AG08396 (cell line): Measurements from ENCODE around the gene PARP3.

Experiments
- DNase-seq: peaks from one replicate; pipeline ENCODE4 v3.0.0; 2012; ENCODE audit warnings: low spot score, mixed read lengths

Gene PARP3

GRCh38 chr3:51948016-51948580, 5.9 kb downstream of the PARP3 start:
- no peak for DNase-seq

DNA sequence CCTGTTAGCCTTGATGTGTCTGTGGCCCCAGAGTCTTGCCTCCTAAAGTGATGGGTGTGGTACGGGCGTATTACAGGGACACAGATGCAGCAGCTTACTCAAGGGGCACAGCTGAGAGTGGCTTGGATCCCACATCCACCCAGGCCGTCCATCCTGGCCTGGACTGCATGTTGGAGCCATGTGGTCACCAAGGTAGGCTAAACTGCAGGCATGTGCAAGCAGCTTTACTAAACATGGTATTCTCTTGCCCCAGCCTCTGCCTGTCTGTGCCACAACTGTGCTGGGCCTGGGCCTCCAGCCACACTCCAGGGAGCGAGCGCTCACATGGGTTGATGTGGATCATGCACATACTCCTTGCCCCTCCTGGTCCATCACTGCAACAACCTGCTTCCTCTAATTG, 7.0 kb downstream of the PARP3 start:
- no peak for DNase-seq

DNA sequence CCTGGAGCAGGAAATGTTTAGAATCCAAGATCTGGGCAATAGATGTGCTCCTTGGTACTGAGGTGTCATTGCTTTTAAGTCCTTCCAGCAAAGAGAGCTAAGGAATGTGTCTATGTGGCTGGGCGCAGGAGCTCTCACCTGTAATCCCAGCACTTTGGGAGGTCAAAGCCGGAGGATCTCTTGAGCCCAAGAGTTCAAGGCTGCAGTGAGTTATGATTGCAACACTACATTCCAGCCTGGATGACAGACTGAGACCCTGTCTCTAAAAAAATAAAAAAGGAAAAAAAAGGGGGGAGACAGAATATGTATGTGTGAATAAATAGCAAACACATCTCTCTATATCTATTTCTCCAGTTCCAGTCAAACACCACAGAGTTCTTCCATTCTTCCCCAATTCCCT, 8.7 kb downstream of the PARP3 start:
- DNase-seq, result no peak

DNA sequence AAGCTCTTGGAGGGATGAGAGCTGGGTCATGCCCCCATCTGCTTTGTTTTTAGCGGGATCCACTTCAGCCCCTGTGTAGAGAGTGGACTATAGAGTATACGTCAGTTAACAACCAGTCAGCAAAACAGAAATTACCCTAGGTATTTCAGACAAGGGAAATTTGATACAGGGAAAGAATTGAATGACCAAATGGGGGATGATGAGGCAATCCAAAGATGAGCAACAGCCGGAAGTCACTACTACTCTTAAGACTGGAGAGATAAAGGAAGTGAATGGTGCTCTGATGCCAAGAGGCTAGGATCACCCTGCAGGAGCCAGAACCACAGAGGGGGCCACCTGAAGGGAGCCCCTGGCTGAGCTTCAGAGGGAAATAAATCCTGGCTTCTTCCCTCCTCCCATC, 11.3 kb downstream of the PARP3 start:
- DNase-seq, result peak; percentile 54

GRCh38 chr3:51954105-51954504, 11.9 kb downstream of the PARP3 start:
- no peak for DNase-seq

GRCh38 chr3:51954713-51955112, 12.6 kb downstream of the PARP3 start:
- DNase-seq, result no peak

DNA sequence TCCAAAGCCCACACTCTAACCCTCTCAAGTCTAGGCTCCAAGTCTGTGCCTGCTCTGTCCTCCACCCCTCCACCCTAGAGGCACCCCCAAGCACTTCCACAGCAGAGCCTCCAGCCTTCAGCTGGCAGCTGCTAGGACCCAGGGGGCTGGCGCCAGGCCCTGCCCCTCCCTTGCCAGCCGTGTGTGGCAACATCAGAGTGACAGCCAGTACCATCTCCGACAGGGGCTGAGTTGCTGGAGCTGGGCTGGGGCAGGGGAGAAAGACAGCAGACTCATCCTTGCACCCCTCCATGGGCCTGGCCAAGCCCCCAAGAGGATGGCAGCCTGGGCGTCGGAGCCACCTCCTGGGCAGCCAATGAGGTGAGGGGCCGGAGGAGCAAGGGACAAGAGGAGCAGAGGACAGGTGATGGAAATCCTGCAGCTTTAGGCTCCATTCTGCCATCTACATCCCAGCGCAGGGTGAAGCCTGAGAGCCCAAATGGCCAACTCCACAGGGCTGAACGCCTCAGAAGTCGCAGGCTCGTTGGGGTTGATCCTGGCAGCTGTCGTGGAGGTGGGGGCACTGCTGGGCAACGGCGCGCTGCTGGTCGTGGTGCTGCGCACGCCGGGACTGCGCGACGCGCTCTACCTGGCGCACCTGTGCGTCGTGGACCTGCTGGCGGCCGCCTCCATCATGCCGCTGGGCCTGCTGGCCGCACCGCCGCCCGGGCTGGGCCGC, 13.2 kb downstream of the PARP3 start, which contains the start of gene GPR62:
TSS of gene GPR62 (plus strand) at position 207 of the 718 bp plus-strand sequence. CDS start at position 479, 272 bp downstream.
- no peak for DNase-seq

DNA sequence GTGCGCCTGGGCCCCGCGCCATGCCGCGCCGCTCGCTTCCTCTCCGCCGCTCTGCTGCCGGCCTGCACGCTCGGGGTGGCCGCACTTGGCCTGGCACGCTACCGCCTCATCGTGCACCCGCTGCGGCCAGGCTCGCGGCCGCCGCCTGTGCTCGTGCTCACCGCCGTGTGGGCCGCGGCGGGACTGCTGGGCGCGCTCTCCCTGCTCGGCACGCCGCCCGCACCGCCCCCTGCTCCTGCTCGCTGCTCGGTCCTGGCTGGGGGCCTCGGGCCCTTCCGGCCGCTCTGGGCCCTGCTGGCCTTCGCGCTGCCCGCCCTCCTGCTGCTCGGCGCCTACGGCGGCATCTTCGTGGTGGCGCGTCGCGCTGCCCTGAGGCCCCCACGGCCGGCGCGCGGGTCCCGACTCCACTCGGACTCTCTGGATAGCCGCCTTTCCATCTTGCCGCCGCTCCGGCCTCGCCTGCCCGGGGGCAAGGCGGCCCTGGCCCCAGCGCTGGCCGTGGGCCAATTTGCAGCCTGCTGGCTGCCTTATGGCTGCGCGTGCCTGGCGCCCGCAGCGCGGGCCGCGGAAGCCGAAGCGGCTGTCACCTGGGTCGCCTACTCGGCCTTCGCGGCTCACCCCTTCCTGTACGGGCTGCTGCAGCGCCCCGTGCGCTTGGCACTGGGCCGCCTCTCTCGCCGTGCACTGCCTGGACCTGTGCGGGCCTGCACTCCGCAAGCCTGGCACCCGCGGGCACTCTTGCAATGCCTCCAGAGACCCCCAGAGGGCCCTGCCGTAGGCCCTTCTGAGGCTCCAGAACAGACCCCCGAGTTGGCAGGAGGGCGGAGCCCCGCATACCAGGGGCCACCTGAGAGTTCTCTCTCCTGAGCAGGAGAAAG, 14.0 kb downstream of the PARP3 start:
- peak; percentile 75 for DNase-seq

GRCh38 chr3:51957520-51958205, 15.5 kb downstream of the PARP3 start:
- no peak for DNase-seq

DNA sequence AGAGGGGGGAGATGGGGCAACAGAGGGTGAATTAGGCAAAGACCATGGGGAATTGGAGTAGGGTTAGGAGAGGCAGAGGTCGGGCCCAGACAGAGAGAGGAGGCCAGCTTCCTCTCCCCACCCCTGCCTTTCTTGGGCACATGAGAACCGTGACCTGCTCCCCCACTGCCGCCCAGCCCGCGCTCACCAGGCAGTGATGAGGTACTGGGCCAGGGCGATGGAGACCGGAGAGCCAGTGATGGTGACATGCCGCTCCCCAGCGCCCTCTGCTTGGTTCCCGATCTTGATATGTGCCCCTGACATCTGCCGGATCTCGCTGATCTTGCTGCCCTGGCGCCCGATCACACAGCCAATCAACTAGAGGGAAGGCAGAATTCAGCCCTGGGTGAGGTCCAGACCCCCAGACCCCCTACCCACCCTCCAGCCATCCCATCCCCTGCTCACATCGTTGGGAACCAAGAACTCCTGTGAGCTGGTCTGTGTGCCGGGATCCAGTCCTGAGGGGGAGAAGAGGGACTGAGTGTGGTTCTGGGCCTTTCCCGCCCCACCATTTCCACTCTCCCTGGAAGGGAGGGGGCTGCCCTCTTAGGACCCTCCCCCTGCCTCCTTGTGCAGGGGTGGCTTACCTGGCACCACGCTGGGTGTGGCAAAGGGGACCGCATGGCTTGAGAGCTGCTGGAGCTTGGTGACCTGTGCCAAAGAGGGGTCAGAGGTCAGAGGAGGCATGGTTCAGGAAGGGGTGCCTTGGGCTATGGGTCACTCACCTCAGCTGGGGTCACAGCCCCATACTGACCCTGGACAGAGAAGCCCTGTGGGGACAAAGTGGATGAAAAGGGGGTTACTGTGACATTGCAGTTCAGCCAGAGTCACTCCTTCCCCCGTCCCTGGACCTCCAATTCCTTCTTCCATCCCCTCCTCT, 16.7 kb downstream of the PARP3 start:
- no peak for DNase-seq

DNA sequence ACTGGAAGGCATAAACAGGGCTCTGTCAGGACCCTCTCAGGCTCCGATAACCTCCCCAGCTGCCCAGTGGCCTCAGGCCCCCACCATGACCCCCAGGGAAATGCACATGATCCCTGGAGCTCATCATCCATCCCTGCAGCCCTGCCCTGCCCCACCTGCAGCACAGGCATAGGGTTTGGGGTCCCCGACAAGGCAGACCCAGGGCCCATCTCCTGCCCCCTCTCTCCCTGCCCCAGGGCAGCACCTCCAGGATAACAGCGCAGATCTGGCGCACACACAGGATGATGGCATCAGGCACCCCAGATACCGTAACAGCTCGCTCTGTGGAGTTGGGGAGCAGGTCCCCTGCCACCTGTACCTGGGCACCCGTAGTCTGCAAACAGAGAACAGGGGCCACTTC, 17.5 kb downstream of the PARP3 start:
- no peak for DNase-seq

DNA sequence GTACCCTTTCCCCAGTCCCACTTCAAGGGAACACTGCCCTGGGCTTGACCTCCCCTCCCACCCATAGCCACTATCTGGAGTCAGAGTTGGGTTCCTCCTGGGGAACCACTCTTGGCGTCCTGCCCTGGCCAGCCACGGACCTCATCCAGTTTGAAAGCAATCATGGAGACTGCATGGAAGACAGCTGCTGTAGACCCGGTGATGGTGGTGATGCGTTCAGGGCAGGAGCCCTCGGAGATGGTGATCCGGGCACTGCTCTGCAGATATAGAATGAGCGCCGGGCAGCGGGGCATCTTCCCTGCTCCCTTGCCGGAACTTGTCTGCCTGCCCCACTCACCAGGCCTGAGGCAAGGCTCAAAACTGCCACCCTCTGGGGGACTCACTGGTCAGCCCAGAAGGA, 18.2 kb downstream of the PARP3 start:
- DNase-seq, result no peak

DNA sequence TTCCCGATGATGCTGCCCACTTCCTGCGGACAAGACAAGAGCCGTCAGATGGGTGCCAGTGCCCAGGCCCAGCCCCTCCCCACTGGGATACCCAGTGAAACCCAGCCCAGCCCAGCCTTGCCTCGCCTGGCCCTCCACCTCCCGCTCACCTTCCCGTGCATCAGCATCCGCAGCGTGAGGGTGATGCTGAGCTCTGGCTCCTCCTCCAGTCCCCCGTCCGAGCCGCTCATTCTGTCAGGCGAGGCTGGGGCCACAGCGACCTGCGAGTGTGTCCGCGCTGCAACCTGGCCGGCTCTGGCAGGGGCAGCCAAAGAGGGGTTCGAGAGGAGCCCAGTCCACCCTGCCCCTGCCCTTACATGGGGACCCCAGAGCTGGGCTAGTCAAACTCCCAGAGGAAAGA, 18.8 kb downstream of the PARP3 start:
- DNase-seq, result no peak

DNA sequence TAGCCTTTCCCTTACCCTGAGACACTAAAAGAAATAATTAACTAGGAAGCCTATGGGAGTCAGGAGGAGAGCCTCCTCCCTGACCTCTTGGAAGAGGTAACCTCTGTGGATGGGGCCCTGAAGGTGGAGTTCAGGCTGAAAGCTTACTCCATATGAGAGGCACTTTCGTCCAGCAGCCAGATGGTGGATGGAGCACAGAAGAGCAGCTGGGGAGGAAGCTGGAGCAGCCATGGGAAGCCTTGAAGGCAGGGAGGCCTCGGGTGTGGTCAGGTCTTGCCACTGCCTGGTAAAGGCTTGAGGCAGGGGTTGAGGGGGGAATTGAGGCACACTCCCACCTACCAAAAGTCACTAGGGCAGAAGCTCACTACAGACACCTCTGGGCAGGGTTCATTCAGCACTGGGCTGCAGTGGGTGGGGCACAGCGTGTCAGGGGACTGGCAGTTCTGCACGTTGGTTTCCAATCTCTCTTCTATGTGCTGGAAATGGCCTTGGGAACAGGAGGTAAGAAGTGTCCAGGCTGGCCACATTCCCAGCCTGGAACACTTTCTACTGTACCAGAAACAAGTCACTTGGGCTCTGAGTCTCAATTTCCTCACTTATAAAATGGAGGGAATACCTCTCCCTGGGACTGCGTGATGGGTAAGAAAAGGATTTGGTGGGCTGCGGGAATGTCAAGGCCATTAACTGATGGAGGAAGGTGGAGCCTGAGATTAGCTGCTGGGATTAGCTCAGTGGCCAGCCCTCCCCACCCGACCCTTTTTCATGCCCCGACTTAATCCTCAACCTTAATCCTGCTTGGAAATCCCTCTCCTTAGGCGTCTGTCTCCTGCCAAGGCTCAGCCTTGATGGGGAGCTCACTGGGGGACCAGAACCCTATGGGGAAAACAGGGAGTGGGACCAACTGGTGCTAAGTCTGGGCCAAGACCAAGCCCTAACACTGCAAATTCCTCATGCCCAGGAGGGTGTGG, 19.7 kb downstream of the PARP3 start:
- no peak for DNase-seq

- DNase-seq, result no peak
Measured at GRCh38 chr3:51962854-51963530, 20.8 kb downstream of the PARP3 start.

GRCh38 chr3:51963951-51964451, 21.8 kb downstream of the PARP3 start:
- no peak for DNase-seq

GRCh38 chr3:51964521-51964920, 22.4 kb downstream of the PARP3 start:
- DNase-seq, result no peak

- no peak for DNase-seq
Measured at GRCh38 chr3:51966016-51966415, 23.9 kb downstream of the PARP3 start.

DNA sequence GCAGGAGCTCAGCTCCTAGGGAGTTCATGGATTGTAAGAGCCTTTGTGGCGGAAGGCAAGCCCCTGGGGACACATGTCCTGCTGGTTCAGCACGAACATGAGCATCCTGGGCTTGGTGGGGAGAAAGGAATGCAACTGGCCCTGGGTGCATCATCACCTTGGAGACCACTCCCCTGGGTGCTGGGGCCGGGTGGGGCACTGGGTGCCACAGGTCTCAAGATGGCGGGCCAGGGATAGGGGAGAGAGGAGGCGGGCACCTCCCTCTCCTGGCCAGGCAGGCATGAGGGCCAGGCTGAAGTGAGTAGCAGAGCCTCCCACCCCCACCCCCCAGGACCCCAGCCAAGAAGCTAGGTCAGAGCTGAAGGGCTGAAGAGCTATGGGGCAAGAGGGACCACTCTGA, 24.3 kb downstream of the PARP3 start:
- no peak for DNase-seq
